ENCODE results near the gene LPA. TPM values are rescaled to one million over a fixed set of nuclear protein-coding genes. Genes with fewer than 3 reads are reported as not detected.

Gene LPA
- total RNA-seq, 1 experiment from 2014 or later: 0.61 TPM

GRCh38 chr6:160679402-160679769, 15.3 kb upstream of the LPA start (continued):
- TF ChIP-seq CREM (CRISPR knock-in tag; IDR thresholded peaks at IDR 0.05) (no peak), ERG (CRISPR knock-in tag; IDR thresholded peaks at IDR 0.05) (no peak), ZNF232 (CRISPR knock-in tag; IDR thresholded peaks at IDR 0.05) (no peak), NFE2L1 (CRISPR knock-in tag; IDR thresholded peaks at IDR 0.05) (no peak), PRRX2 (CRISPR knock-in tag; IDR thresholded peaks at IDR 0.05) (no peak), CTCF (IDR thresholded peaks at IDR 0.05) (peak; percentile 67), EMX1 (CRISPR knock-in tag; IDR thresholded peaks at IDR 0.05) (no peak), ZNF416 (CRISPR knock-in tag; IDR thresholded peaks at IDR 0.05) (no peak), ETV6 (CRISPR knock-in tag; IDR thresholded peaks at IDR 0.05) (no peak), USF1 (CRISPR knock-in tag; IDR thresholded peaks at IDR 0.05) (no peak), SOX15 (CRISPR knock-in tag; IDR thresholded peaks at IDR 0.05) (no peak), FOXK1 (CRISPR knock-in tag; IDR thresholded peaks at IDR 0.05) (no peak), ZBTB43 (CRISPR knock-in tag; IDR thresholded peaks at IDR 0.05) (no peak), OVOL2 (CRISPR knock-in tag; IDR thresholded peaks at IDR 0.05; ENCODE audit: borderline replicate concordance) (no peak), TCF7 (CRISPR knock-in tag; IDR thresholded peaks at IDR 0.05; ENCODE audit: low read depth) (no peak), ZNF219 (CRISPR knock-in tag; IDR thresholded peaks at IDR 0.05; ENCODE audit: borderline replicate concordance) (0 out of 2 replicates have a peak, but pooled peaks have one; percentile 26), ZNF396 (CRISPR knock-in tag; IDR thresholded peaks at IDR 0.05; ENCODE audit: borderline replicate concordance) (no peak), JUN (CRISPR knock-in tag; IDR thresholded peaks at IDR 0.05) (no peak), SMAD4 (CRISPR knock-in tag; IDR thresholded peaks at IDR 0.05) (no peak), ZNF512 (CRISPR knock-in tag; IDR thresholded peaks at IDR 0.05; ENCODE audit: borderline replicate concordance) (no peak), RORB (CRISPR knock-in tag; IDR thresholded peaks at IDR 0.05) (no peak)

- no peak overlapping the region for H3K27ac Mint-ChIP-seq
- H3K27me3 Mint-ChIP-seq (ENCODE audit: low read depth): peaks cover 41% of the 10 kb centered on the region
- DNase-seq (ENCODE audit: low spot score) (peak; percentile 35), ATAC-seq (peak; percentile 84)
- peak overlapping the region; percentile 71 for H3K4me3 Mint-ChIP-seq
- H3K4me1 Mint-ChIP-seq: no peaks in the 10 kb centered on the region
- peaks cover 11% of the 10 kb centered on the region for H3K9me3 Mint-ChIP-seq
- peaks cover 6% of the 10 kb centered on the region for H3K36me3 Mint-ChIP-seq
- CTCF ChIA-PET: no interaction called here
- POLR2A ChIA-PET: no interaction called here
- no peak for TF ChIP-seq MYBL2 (CRISPR knock-in tag; IDR thresholded peaks at IDR 0.05)
- TF ChIP-seq PRDM15 (CRISPR knock-in tag; IDR thresholded peaks at IDR 0.05): 0 out of 2 replicates have a peak, but pooled peaks have one; percentile 16
- TF ChIP-seq TEAD4 (CRISPR knock-in tag; IDR thresholded peaks at IDR 0.05): no peak
- TF ChIP-seq ERG (CRISPR knock-in tag; IDR thresholded peaks at IDR 0.05): no peak
- peak; percentile 46; the same call in 1 of the 2 replicates for TF ChIP-seq IRF1 (CRISPR knock-in tag; IDR thresholded peaks at IDR 0.05)
- TF ChIP-seq ZBTB21 (CRISPR knock-in tag; IDR thresholded peaks at IDR 0.05; ENCODE audit: borderline replicate concordance): peak; percentile 60; the same call in 1 of the 2 replicates
Observed at GRCh38 chr6:160678744-160679401, 14.8 kb upstream of the LPA start.
